GM18519 (cell line): ENCODE data around the gene TRAF3.
A peak's percentile ranks its signal among the peaks of the same experiment; 100 is the strongest.
"Not testable (repeated sequence)": the region's sequence is repeated elsewhere in the genome, so short reads cannot be mapped to it uniquely, and the experiment has no call there.

ENCODE experiments used
- ATAC-seq: cut with Tn5 transposase; IDR thresholded peaks from one replicate; pipeline ENCODE4 v1.9.1; 2021; ENCODE audit warnings: mild to moderate bottlenecking, moderate library complexity; ENCODE audit not compliant: unreplicated experiment, low FRiP score

Gene TRAF3

DNA sequence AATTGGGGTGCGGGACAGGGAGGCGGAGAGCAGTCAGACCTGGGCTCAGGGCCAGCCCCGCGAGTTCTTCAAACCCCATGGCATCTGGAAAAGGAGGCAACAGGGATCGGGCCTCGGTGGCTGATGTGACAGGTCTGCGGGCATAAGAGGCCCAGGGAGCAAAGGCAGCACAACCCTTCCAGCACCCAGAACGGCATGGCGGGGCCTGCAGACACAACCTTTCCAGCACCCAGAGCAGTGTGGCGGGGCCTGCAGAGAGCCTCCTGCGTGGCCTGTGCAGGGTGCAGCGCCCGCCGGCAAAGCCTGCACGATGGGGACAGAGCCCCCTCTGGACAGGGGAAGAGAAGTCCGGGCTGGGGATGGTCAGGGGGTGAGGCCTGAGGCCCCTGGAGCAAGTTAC is 26.2 kb upstream of the TRAF3 start:
- ATAC-seq, result no peak

DNA sequence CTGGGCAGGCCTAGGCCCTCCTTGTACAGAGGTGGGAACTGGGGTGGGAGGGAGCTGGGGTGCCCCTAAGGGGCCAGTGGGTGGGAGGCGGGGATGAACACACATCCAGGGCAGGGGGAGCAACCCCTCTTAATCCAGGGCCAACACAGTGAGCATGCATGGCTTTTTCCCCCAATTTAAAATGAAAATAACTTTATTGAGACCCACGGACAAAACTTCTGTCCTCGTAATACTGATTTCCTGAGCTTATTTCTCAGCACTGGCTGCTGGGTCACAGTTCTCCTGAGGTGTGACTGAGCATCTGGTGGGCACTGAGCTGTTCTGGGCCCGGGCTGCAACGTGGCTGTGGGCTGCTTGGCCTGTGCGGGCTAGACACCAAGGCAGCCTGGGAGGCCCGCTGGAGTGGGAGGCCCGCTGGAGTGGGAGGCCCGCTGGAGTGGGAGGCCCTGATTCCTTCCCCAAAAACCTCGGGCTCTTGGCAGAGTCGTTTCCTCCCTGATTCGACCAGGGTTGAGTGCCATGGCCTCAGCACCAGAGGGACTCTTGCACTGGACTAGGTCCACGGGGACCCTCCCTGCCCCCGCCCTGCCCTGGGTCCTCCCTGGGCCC is 24.9 kb upstream of the TRAF3 start:
- ATAC-seq, result no peak

DNA sequence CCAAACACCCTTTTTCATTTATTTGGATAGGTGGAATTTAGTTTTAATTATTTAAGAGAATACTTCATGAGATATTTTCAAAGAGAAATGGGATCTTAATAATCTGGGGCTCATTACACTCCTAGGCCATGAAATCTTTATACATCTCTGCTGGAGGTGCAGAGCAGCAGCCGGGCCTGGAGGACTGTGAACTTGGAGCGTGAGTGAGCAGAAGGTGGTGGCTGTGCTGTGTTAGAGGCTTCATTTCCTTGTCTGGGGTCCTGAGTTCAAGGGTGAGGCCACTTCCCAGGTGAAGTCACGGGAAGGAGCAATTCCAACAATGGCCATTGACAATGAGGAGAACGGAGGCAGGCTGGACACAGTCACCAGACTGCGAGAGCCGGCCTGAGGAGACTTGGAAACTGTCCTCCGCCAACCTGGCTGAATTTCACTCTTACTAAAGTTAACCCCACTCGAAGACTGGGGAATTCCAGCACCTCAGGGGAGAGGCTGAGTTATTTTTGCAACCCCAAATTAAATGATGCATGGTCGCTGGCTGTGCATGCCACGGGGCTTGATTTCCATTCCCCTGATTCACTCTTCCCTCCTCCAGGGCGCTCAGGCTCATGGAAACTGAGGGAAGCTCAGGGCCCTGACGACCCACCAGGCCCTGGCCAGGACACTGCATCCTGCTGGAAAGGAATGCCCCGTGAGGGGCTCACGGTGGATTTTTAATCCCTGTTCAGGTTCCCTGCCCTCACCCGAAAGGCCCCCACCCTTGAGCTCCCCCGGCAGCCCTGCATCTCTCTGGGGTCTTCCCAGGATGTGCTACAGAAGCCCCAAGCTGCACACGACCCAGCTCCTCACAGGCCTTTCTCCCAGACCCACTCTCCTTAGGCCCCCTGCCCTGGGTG is 22.6 kb upstream of the TRAF3 start:
- ATAC-seq, result no peak

DNA sequence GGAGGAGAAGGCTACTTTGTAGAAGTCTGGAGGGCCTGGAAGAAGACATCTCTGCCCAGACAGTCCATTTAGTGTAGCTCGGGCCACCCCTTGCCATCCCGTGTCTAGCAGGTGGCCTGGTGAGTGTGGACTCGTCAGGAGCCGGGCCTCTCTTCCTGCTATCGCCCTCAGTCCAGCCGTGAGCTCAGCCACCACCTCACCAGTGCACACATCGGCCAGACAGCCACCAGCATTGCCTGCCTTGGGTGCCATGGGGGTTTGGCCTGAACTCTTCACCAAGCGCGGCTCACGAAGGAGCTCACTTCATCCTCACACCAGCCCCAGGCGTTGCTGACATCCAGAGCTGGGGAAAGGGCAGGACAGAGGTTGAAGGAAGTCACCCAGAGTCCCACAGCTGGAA is 19.6 kb upstream of the TRAF3 start:
- no peak for ATAC-seq

DNA sequence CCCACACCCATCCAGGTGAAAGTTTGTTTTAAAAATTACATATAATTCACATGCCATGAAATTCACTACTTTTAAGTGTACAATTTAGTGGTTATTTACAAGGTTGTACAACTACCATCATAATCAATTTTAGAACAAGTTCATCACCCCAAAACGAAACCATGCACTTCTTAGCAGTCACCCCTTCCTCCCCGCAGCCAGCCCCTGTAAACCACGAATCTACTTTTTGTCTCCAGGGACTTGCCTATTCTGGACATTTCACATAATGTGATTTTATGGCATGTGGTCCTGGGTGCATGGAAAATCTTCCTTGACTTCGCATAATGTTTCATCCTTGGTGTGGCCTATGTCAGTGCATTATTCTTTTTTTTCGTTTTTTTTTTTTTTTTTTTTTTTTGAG is 19.2 kb upstream of the TRAF3 start:
- no peak for ATAC-seq

DNA sequence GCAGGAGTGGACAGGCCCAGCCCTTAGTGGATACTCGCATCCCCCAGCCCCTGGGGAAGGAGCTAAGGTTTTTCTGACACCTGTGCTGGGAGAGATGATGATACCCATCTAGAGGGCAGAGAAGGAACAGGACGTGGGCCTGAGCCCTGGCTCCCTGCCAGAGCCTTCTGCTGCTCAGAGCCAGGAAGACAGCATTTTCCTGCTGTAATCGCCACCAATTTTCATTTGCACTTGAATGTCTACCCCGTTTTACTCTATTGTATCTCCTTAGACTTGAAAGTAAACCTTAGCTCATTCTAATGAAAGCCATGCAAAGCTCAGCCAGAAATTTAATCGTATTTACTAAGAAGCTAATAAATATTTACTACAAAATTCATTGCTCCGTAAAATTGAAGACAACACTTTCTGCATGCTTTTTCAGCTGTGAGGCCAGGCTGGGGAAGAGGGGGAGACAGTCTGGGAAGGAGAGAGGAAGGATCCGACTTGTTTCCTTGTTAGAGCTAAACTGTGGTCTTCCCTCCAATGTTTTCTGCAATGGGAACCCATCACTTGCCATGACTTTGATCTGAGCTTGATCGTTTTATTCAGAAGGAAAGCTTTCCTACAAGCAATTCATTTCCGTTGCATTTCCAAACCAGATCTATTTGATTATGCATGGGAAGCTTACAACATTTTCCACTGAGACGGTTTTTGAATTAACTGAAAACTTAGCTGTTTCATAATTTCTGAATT is 17.6 kb upstream of the TRAF3 start:
- ATAC-seq, result no peak

DNA sequence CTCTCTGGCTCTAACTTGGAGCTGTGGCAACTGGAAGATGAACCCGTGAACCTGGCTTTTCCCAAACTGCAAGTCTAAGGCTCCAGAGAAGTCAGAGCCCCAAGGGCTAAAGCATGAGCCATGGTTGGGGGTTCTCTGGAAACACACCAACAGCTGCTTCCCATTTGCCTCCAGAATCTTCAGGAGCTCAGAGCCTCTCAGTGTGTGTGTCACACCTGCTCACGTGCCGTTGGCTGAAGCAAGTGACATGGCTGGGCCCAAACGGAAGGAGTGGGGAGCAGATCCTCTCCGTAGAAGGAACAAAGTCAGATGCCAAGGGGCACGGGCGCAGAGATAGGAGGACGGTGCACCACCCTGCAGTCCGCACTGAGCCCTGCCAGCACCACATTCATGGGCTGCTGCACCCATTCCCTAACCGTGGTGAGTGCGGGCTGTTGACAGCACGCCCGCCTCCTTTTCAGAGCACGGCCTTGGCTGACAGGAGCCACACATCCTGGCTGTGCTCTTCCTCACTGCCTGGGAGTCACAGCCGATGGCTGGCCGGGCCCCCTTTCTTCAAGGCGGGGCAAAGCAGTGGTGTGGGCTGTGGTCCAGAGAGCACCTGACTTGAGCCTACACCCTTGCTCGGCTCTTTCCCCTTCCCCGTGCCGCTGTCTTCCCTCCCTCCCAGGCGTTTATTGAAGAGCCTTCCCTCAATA is 16.6 kb upstream of the TRAF3 start:
- no peak for ATAC-seq

DNA sequence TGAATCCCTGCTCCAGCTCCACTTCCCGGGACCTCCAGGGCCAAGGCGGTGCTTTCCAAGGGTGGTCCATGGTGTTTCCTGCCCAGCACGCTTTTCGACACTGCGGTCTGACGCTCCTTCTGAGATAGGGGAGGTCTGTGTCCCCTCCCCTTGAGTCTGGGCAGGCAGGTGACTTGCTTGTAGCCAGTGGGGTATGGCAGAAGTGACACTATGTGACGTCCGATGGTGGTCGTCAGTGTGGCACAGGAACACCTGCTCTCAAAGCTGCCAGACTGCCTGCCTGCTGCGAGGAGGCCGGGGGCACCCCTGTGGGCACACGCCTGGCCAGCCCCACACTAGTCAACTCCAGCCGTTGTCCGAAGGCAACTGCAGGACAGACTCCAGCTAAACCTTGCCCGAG is 16.0 kb upstream of the TRAF3 start:
- no peak for ATAC-seq

DNA sequence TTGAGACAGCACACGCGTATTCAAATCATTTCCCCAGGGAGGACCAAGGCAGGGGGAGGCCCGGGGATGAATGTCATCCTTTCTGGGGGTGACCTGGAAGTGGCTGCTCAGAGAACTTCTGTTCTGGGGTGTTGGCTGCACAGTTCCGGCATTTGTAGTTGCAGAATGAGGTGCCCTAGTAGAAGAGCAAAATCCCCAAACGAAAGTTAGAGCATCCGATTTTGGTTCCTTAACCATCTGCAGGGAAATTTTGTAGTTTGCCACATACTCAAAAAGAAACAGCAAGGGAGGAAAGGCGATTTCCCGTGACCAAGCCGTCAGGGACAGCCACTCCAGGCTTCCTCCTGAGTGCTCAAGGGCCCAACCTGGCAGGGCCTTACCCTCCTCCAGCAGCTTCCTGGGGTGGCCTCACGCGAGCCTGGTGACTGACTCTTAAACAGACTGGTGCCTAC is 13.0 kb upstream of the TRAF3 start:
- no peak for ATAC-seq

DNA sequence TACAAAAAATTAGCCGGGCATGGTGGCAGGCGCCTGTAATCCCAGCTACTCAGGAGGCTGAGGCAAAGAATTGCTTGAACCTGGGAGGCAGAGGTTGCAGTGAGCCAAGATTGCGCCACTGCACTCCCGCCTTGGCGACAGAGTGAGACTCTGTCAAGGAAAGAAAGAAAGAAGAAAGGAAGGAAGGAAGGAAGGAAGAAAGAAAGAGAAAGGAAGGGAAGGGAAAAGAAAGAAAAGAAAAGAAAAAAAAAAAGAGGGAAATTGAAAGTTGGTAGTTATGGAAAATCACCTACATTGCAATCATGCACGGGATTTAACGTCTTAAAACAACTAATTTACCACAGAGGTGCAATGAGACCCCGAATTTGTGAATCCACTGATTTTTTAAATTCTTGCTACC is 11.5 kb upstream of the TRAF3 start:
- not testable (repeated sequence) for ATAC-seq

DNA sequence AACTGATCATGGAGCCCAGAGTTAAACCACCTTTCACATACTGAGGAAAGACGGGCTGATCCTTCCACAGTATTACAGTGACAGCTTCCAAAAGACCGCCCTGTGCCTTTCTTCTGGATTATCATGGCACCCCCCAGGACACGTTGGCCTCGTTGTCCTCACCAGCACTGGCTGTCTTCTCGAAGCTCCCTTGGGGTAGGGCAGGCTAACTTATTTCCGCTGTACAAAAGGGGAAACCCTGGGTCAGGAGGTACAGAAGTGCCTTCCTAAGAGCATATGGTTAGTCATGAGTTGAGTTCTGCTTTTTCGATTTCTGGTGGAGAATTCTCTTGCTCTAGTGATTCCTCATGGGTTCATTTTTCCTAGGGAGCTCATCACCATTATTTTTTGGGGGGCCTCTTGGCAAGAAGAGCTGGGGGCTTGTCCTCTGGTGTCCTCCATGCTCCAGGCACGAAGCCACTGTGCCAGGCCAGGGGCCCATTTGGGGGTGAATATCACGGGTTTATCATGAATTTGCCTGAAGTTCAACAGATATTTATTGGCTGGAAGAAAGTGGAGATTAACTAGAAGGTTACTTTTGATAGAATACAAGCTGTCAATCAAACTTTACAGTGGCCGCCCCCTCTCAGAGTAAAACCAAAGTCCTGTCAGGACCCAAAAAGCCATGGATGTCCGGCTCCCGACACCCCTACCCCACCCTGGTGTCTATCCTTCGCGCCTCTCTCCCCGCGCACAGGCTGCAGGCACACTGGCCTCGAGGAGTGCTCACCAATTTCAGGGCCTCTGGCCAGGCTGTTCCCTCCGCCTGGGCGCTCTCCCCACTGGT is 8.8 kb upstream of the TRAF3 start:
- ATAC-seq, result no peak

DNA sequence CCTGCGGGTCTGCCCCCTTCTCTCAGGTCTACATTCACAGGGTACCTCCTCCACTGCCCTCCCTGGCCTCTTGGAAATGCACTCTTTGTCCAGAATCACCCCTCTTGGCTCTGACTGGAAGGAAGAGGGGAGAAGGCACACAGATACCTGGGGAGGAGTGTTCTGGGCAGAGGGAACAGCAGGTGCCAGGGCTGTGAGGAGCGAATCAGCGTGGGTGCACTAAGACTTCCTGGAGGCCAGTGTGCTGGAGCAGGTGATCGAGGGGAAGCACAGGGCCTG is 8.3 kb upstream of the TRAF3 start:
- no peak for ATAC-seq

DNA sequence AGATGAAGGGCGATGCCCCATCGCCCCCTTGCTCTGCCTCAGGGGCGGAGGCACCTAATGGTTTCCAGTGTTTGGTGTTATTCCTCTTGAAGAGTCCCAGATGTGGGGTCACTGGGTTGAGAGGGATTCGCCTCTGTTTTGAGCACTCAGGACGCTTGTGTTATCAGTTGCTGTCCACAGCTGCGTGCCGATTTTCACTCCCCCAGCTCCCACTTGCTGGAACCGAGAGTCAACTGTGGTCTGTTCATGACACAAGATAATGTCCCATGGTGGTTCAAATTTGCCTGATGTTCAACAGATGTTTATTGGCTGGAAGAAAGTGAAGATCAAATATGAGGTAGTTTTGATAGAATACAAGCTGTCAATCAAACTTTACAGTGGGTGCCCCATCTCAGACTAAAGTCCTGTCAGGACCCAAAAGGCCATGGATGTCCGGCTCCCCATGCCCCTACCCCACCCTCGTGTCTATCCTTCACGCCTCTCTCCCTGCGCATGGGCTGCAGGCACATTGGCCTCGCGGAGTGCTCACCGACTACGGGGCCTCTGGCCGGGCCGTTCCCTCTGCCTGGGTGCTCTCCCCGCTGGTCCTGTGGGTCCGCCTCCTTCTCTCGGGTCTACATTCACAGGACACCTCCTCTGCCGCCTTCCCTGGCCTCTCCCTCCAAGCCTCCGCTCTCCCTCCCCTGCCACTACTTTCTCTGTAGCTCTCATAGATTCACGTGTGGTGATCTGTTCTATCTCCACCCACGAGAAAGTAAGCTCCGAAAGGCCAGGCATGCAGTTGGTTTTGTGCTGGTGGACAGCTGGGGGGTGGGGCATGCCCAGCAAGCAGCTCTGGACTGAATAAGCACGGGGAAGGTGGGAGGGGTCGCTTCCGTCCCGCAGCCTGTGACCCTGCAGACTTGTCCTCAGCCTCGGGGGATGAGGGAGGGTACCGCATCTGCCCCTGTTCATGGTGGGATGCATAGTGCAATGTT is 6.8 kb upstream of the TRAF3 start:
- no peak for ATAC-seq

DNA sequence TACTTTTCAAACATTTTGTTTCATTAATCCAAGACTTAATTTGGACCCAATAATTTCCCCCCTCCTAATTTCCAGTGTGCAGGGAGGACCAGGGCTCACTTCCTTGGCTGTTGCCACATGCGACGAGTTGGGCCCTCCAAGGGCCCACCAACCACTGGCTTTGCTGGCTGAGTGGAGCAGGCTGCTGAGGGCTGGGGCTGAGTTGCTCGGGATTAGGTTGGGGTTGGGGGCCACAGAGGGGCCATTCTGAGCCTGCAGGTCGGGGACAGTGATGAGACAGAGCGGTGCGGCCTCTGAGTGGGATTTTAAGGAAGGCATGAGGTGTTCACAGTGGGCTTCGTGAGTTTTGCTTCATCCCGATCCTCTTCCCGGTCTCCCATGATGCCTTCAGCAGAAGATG is 6.1 kb upstream of the TRAF3 start:
- ATAC-seq, result no peak

DNA sequence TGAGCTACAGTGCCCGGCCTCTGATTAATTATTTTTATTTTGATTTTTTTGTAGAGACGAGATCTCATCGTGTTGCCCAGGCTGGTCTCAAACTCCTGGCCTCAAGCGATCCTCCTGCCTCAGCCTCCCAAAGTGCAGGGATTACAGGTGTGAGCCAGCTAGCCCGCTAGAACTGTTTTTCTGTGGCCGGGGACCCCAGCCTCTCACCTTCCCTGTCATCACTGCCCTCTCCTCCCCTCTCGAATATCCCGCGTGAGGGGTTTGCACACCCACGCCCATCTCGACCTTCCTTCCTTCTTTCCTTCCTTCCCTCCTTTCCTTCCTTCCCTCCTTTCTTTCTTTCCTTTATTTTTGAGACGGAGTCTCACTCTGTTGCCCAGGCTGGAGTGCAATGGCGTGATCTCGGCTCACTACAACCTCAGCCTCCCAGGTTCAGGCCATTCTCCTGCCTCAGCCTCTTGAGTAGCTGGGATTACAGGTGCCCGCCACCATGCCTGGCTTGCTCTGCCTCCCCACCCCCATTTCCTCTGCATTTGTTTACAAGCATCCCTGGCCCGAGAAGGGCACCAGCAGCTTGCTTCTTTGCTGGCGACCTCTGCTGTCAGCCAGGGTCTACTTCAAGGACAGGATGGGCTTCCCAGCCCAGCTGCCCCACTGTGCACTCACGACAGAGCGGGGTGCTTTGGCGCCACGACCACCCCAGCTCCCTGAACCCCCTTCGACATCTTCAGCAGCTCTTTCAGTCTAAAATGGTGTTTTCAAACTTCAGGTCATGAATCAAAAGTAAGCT is 4.3 kb upstream of the TRAF3 start:
- no peak for ATAC-seq

DNA sequence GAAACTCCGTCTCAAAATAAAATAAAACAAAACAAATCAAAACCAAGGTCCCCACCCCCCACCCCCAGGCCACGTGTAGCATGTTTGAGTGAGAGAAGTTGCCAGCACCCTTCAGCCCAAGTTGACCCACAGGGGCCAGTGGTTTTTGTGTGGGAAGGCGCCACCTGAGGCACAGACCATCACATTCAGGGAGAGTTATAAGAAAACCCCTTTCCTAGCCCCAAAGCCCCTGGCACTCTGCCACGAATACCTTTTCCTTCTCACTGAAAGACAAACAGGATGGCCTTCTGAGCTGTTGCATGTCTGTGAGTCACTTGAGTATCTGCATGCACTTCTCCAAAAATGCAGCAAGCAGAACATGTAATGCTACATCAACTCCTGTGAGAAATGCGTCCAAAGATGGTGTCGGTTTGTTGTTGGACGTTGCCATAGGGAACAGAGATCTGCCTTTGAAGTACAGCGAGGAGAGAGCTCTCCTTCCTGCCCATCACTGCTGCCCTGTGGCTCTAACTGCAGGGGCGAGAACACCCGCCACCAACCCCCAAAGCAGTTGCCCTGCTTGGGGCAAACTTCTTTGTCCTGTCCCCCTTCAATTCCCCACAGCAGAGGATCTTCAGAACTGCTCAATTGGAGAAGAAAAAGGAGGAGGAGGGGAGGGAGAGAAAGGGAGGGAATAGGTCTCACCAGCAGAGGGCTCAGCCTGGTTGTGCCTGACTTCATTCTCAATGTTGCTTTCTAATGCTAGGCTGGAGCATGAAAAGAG is 2.7 kb upstream of the TRAF3 start:
- peak; percentile 27 for ATAC-seq
